Endodermal cell (in vitro differentiated cells): ENCODE results near the gene MMD2. TPM values are rescaled to one million over a fixed set of nuclear protein-coding genes. Genes with fewer than 3 reads are reported as not detected.

ENCODE experiments used
- DNase-seq: peaks from one replicate; pipeline ENCODE4 v3.0.0-alpha.2; 2017
- H3K27ac ChIP-seq: 2 replicates; pipeline ENCODE4 v1.5.1; 2013; ENCODE audit warnings: mild to moderate bottlenecking, low read depth, low read length, moderate library complexity
- H3K27me3 ChIP-seq: 2 replicates; pipeline ENCODE4 v1.6.1; 2013; ENCODE audit warnings: mild to moderate bottlenecking, low read length, moderate library complexity; ENCODE audit not compliant: insufficient read depth, control insufficient read depth, poor library complexity, severe bottlenecking
- H3K36me3 ChIP-seq: 2 replicates; pipeline ENCODE4 v1.7.0; 2013; ENCODE audit warnings: mild to moderate bottlenecking, low read length, moderate library complexity; ENCODE audit not compliant: control insufficient read depth, insufficient read depth
- H3K4me1 ChIP-seq: one replicate; pipeline ENCODE4 v1.7.0; 2013; ENCODE audit warnings: low read length; ENCODE audit not compliant: control insufficient read depth, insufficient read depth
- H3K4me3 ChIP-seq: 2 replicates; pipeline ENCODE4 v1.5.1; 2013; ENCODE audit warnings: mild to moderate bottlenecking, low read length, moderate library complexity
- H3K9ac ChIP-seq: 2 replicates; pipeline ENCODE4 v1.6.1; 2013; ENCODE audit warnings: mild to moderate bottlenecking, low read length, moderate library complexity; ENCODE audit not compliant: poor library complexity, severe bottlenecking; ENCODE audit errors: extremely low read depth
- H3K9me3 ChIP-seq: 2 replicates; pipeline ENCODE4 v1.6.1; 2013; ENCODE audit warnings: mild to moderate bottlenecking, low read length, moderate library complexity; ENCODE audit not compliant: control insufficient read depth
- H3K27ac Mint-ChIP-seq: 2 replicates; pipeline ENCODE4 v1.8.0; 2020; ENCODE audit warnings: mixed read lengths
- H3K27me3 Mint-ChIP-seq: 2 replicates; pipeline ENCODE4 v1.8.0; 2021; ENCODE audit warnings: mild to moderate bottlenecking, mixed read lengths; ENCODE audit not compliant: insufficient read depth
- H3K36me3 Mint-ChIP-seq: 2 replicates; pipeline ENCODE4 v1.8.0; 2020; ENCODE audit warnings: low read depth, mixed read lengths
- H3K4me1 Mint-ChIP-seq: 2 replicates; pipeline ENCODE4 v1.8.0; 2020; ENCODE audit warnings: mixed read lengths
- H3K4me3 Mint-ChIP-seq: 2 replicates; pipeline ENCODE4 v1.8.0; 2020; ENCODE audit warnings: mild to moderate bottlenecking, moderate library complexity, mixed read lengths
- H3K9me3 Mint-ChIP-seq: 2 replicates; pipeline ENCODE4 v1.8.0; 2020; ENCODE audit warnings: mild to moderate bottlenecking, mixed read lengths
- WGBS, 2 experiments: methylation state at CpG; one replicate each; pipeline versions ENCODE4 v1.1.5 to v1.1.7; 2013; ENCODE audit warnings: missing lambda C conversion rate in 2 of 2, mixed read lengths in 1 of 2; ENCODE audit not compliant: insufficient coverage in 1 of 2, insufficient read length in 1 of 2; 5-methylcytosine and 5-hydroxymethylcytosine counted together
- total RNA-seq, 2 donors: library from RNA; stranded (reverse); fragmentation: NEBNext Ultra II Directional in 1 of 2; extraction: Animal tissue kit (Norgen Biotek cat#: 25700) in 1 of 2; gene quantifications; 2 replicates in 1 of 2; 3 replicates in 1 of 2; pipeline ENCODE4 v1.2.1, GENCODE V29; 2021
- TF ChIP-seq, protein P1 (sequence below): fragments of 200-600 bp; sonication (generic); conservative IDR thresholded peaks from 2 replicates; pipeline ENCODE4 v1.5.0; 2021; ENCODE audit warnings: antibody characterized with exemption, mild to moderate bottlenecking

Gene MMD2
- total RNA-seq, 2 donors from 2014 or later: 0.15 TPM; not detected in 1

GRCh38 chr7:4939971-4940728, 18.8 kb downstream of the MMD2 start:
- Histone ChIP-seq H3K4me1 (no peaks in the 10 kb centered on the region), H3K4me3 (no peak overlapping the region), H3K36me3 (no peaks in the 10 kb centered on the region), H3K9ac (no peak overlapping the region), H3K27me3 (no peaks in the 10 kb centered on the region), H3K27ac (no peak overlapping the region), H3K9me3 (no peaks in the 10 kb centered on the region)
- no peaks in the 10 kb centered on the region for H3K9me3 Mint-ChIP-seq
- H3K27ac Mint-ChIP-seq: no peak overlapping the region
- DNase-seq: no peak
- no peaks in the 10 kb centered on the region for H3K4me1 Mint-ChIP-seq
- H3K27me3 Mint-ChIP-seq: peaks cover 4% of the 10 kb centered on the region
- whole genome bisulfite sequencing, 2 experiments: 93 to 96% methylated on average over 21 to 26 of the region's 26 CpGs
- TF ChIP-seq, protein P1, sequence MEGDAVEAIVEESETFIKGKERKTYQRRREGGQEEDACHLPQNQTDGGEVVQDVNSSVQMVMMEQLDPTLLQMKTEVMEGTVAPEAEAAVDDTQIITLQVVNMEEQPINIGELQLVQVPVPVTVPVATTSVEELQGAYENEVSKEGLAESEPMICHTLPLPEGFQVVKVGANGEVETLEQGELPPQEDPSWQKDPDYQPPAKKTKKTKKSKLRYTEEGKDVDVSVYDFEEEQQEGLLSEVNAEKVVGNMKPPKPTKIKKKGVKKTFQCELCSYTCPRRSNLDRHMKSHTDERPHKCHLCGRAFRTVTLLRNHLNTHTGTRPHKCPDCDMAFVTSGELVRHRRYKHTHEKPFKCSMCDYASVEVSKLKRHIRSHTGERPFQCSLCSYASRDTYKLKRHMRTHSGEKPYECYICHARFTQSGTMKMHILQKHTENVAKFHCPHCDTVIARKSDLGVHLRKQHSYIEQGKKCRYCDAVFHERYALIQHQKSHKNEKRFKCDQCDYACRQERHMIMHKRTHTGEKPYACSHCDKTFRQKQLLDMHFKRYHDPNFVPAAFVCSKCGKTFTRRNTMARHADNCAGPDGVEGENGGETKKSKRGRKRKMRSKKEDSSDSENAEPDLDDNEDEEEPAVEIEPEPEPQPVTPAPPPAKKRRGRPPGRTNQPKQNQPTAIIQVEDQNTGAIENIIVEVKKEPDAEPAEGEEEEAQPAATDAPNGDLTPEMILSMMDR: no peak
- no peaks in the 10 kb centered on the region for H3K36me3 Mint-ChIP-seq
- H3K4me3 Mint-ChIP-seq: no peak overlapping the region

GRCh38 chr7:4937411-4937810, 21.6 kb downstream of the MMD2 start:
- TF ChIP-seq, protein P1: no peak
- Histone ChIP-seq H3K27ac (no peak overlapping the region), H3K9me3 (no peaks in the 10 kb centered on the region), H3K4me3 (no peak overlapping the region), H3K27me3 (no peaks in the 10 kb centered on the region), H3K9ac (no peak overlapping the region), H3K4me1 (no peaks in the 10 kb centered on the region), H3K36me3 (no peaks in the 10 kb centered on the region)
- H3K4me3 Mint-ChIP-seq: no peak overlapping the region
- no peaks in the 10 kb centered on the region for H3K27me3 Mint-ChIP-seq
- H3K36me3 Mint-ChIP-seq: no peaks in the 10 kb centered on the region
- H3K9me3 Mint-ChIP-seq: no peaks in the 10 kb centered on the region
- H3K4me1 Mint-ChIP-seq: no peaks in the 10 kb centered on the region
- 95 to 97% methylated on average over 6 to 7 of the region's 7 CpGs for WGBS, 2 experiments
- no peak for DNase-seq
- no peak overlapping the region for H3K27ac Mint-ChIP-seq

DNA sequence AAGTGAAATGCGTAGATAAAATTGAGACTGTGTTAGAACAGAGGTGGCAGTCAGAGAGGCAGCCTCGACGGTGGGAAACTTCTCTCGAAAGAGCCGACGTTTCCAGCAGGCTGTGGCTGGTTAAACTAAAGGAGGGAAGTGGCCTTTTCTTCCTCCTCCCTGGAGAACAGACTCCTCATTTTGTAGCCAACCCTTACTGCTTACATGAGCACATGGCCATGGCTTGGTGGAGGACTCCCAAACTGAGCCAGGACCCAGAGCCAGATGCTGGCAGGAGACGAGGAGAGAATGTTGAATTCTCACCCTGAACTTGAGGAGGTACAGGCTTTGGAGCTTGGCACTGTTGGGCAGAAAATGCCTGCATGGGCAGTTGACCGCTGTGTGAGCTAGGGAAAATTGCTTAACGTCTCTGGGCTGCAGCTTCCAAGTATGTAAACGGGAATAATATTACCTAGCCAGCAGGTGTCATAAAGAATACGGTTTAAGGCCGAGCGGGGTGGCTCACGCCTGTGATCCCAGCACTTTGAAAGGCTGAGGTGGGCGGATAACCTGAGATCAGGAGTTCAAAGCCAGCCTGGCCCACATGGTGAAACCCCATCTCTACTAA, 24.5 kb downstream of the MMD2 start:
- Histone ChIP-seq H3K4me3 (no peak overlapping the region), H3K9ac (no peak overlapping the region), H3K9me3 (no peaks in the 10 kb centered on the region), H3K27ac (no peak overlapping the region), H3K27me3 (no peaks in the 10 kb centered on the region), H3K4me1 (no peaks in the 10 kb centered on the region), H3K36me3 (no peaks in the 10 kb centered on the region)
- no peak overlapping the region for H3K27ac Mint-ChIP-seq
- TF ChIP-seq, protein P1: no peak
- no peaks in the 10 kb centered on the region for H3K4me1 Mint-ChIP-seq
- no peaks in the 10 kb centered on the region for H3K27me3 Mint-ChIP-seq
- 85 to 89% methylated on average over 15 of the region's 15 CpGs for WGBS, 2 experiments
- no peaks in the 10 kb centered on the region for H3K36me3 Mint-ChIP-seq
- H3K4me3 Mint-ChIP-seq: no peak overlapping the region
- H3K9me3 Mint-ChIP-seq: no peaks in the 10 kb centered on the region
- no peak for DNase-seq
